Measurements from ENCODE around the gene KLF15. TPM values are rescaled to one million over a fixed set of nuclear protein-coding genes. Genes with fewer than 3 reads are reported as not detected.

Gene KLF15
- total RNA-seq, 1 experiment from 2014 or later = 3.3 TPM

DNA sequence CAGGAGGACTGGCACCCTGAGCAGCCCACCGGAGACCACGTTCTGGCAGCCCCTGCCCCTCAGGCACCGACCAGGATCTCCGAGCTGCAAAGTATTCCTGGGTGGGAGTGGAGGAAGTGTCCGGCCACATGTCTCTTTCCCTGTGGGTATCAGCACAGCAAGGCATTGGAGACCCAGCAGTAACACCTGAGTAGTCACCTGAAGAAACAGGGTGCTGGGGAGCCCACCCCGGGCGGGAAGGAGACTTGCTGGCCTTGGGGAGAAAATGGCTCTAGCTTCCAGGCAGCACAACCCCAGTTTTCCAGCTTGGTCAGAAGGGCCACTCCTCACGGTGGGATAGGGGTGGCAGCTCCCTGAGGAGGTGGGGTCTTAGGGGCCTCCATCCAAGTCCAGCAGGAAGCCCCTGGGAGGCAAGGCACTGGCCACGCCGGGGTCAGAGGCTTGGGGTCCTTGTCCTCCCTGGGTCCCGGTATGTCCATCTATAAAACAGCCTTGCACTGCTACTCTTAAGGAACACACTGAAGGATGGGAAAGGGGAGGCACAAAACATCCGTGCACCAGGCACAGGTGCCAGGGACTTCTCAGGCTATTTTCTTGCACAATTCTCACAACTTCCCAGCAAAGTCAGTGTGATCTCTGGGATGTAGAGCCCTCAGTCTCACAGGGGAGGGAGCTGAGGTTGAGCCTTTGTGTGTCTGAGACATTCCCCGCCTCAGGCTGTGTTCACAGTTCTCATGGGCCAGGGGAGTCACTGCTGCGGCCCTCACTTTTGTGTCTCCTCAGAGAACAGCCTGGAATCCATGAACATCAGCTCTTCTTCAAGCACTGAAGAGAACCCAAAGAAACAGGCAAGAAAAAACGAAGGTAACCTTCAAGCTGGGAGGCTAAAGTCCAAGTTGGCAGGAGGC is 49.4 kb upstream of the KLF15 start (continued):
- TF ChIP-seq EGR1 (IDR thresholded peaks at IDR 0.05; ENCODE audit: low read depth) = no peak

DNA sequence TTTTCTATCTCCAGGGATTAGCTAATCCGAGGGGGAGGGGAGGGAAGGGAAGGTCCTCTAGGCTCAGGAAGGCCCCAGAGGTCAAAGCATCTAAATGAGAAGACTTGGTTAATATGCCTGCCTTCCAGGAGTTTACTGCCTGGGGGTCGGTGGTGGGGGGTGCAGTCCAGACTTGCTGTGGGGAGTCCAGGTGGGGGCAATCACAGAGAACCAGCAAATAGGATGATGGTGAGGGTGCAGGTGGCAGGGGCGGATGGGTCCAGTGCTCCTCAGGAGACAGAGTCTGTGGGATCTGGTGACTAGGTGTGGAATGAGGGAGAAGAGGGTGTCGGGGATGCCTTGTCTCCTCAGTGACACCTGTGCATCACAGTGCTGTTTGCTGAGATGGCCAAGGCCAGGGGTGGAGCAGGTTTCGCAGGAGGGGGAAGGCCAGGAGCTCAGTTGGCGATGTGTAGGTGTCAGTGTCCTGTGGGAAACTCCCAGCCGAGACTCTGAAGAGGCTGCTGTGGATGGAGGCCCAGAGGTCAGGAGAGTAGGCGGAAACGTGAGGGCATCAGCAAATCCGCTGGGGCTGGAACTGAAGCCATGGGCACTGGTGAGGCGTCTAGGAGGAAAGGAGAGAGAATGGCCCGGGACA is 45.6 kb upstream of the KLF15 start:
- 0 out of 4 replicates have a peak, but pooled peaks cover 0 to 3% of the 10 kb centered on the region in 2 experiments for H3K4me1 ChIP-seq (ENCODE audit: control insufficient read depth in 1 of 2, insufficient read depth in 2 of 2, low read length in 2 of 2)
- intact Hi-C loops (cut with micrococcal nuclease) = no loop called here
- no peak for DNase-seq (ENCODE audit: low read depth, low spot score)
- H4K20me1 ChIP-seq (ENCODE audit: insufficient read depth) = no peaks in the 10 kb centered on the region
- no peaks in the 10 kb centered on the region for H3K79me2 ChIP-seq (ENCODE audit: insufficient read depth, low read length)
- H3K4me2 ChIP-seq (ENCODE audit: low read length) = no peak overlapping the region
- ATAC-seq = no peak
- H2AFZ ChIP-seq (ENCODE audit: low read depth, low read length, poor library complexity, severe bottlenecking) = no peak overlapping the region
- H3K9me3 ChIP-seq (ENCODE audit: control insufficient read depth in 1 of 2, insufficient read depth in 1 of 2, low read depth in 1 of 2, low read length in 2 of 2) = no peaks in the 10 kb centered on the region
- no peaks in the 10 kb centered on the region for H3K27me3 ChIP-seq (ENCODE audit: insufficient read depth, low read length)
- POLR2A ChIA-PET = interaction anchor here (0.7 kb wide), 1 partner anchor 8 kb away, joined by 3 read pairs; no protein-coding TSS in a partner anchor
- CTCF ChIA-PET = no interaction called here
- H3K9me2 ChIP-seq (ENCODE audit: insufficient read depth) = no peaks in the 10 kb centered on the region
- H3K9ac ChIP-seq (ENCODE audit: low read length) = no peak overlapping the region
- no peak overlapping the region for H3K4me3 ChIP-seq (replicated peaks in 1 of 2; ENCODE audit: low read depth in 1 of 2, low read length in 2 of 2)
- TF ChIP-seq YY1 (IDR thresholded peaks at IDR 0.05; ENCODE audit: extremely low read depth, insufficient replicate concordance, low read depth, low read length) (no peak), ZFX (IDR thresholded peaks at IDR 0.05) (no peak), POLR2AphosphoS5 (IDR thresholded peaks at IDR 0.05; ENCODE audit: low read depth, low read length) (no peak), EGR1 (IDR thresholded peaks at IDR 0.05; ENCODE audit: low read depth) (no peak), EZH2 (IDR thresholded peaks at IDR 0.05) (no peak), FOSL1 (IDR thresholded peaks at IDR 0.05; ENCODE audit: low read depth) (no peak), SP1 (IDR thresholded peaks at IDR 0.05; ENCODE audit: low read depth) (no peak)
- TF ChIP-seq, protein P1, sequence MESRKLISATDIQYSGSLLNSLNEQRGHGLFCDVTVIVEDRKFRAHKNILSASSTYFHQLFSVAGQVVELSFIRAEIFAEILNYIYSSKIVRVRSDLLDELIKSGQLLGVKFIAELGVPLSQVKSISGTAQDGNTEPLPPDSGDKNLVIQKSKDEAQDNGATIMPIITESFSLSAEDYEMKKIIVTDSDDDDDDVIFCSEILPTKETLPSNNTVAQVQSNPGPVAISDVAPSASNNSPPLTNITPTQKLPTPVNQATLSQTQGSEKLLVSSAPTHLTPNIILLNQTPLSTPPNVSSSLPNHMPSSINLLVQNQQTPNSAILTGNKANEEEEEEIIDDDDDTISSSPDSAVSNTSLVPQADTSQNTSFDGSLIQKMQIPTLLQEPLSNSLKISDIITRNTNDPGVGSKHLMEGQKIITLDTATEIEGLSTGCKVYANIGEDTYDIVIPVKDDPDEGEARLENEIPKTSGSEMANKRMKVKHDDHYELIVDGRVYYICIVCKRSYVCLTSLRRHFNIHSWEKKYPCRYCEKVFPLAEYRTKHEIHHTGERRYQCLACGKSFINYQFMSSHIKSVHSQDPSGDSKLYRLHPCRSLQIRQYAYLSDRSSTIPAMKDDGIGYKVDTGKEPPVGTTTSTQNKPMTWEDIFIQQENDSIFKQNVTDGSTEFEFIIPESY (IDR thresholded peaks at IDR 0.05; ENCODE audit: extremely low read depth, insufficient replicate concordance, low read length) = no peak
- TF ChIP-seq, protein P2, sequence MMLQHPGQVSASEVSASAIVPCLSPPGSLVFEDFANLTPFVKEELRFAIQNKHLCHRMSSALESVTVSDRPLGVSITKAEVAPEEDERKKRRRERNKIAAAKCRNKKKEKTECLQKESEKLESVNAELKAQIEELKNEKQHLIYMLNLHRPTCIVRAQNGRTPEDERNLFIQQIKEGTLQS (IDR thresholded peaks at IDR 0.05) = no peak
- H3K27ac ChIP-seq (ENCODE audit: low read depth, low read length) = no peak overlapping the region
- H3K36me3 ChIP-seq (ENCODE audit: control insufficient read depth in 1 of 2, insufficient read depth in 2 of 2, low read length in 2 of 2) = no peaks in the 10 kb centered on the region
- BruUV-seq (replicated peaks) = no TSS peak
- RAD21 ChIA-PET (ENCODE audit: low non-redundant PET in 1 of 2, low total read pairs in 2 of 2, uncharacterized antibody in 2 of 2, unreplicated experiment in 2 of 2) = no interaction called here

Data from HCT116 (cell line).